ENCODE measurements around the gene CNTNAP5. TPM values are rescaled to one million over a fixed set of nuclear protein-coding genes. Genes with fewer than 3 reads are reported as not detected.

CNTNAP5 gene
- total and polyA plus RNA-seq, 2 of the 13 experiments (the other 11 are each of a cell fraction or from before 2014, with no cell fraction given): not detected

- no peak for FAIRE-seq
These were observed 683.6 kb downstream of the CNTNAP5 start for GRCh38 chr2:124708661-124709060.

More at GRCh38 chr2:124708661-124709060, 683.6 kb downstream of the CNTNAP5 start:
- intact Hi-C loops (cut with micrococcal nuclease; ENCODE audit: unreplicated experiment) (no loop called here), in situ Hi-C loops (cut with HindIII; ENCODE audit: extremely low pct_ligation_motif_present, low pct_unique_long_range_greater_than_20kb) (no loop called here)
- no peaks in the 10 kb centered on the region for H3K4me1 ChIP-seq (ENCODE audit: insufficient read depth, low read length)
- 57% methylated on average over 3 of the region's 3 CpGs for WGBS (ENCODE audit: low lambda C conversion rate)
- no peaks in the 10 kb centered on the region for H3K9me3 ChIP-seq (ENCODE audit: low read length)
- H4K20me1 ChIP-seq (ENCODE audit: insufficient read depth, low read length): no peaks in the 10 kb centered on the region
- H3K36me3 ChIP-seq (replicated peaks in 1 of 2; ENCODE audit: control insufficient read depth in 1 of 2, insufficient read depth in 2 of 2, low read length in 2 of 2): no peaks in the 10 kb centered on the region
- no peaks in the 10 kb centered on the region for H3K79me2 ChIP-seq (ENCODE audit: insufficient read depth, low read length)
- no peak for TF ChIP-seq ZNF770 (CRISPR knock-in tag; IDR thresholded peaks at IDR 0.05)
- TF ChIP-seq, protein P1, sequence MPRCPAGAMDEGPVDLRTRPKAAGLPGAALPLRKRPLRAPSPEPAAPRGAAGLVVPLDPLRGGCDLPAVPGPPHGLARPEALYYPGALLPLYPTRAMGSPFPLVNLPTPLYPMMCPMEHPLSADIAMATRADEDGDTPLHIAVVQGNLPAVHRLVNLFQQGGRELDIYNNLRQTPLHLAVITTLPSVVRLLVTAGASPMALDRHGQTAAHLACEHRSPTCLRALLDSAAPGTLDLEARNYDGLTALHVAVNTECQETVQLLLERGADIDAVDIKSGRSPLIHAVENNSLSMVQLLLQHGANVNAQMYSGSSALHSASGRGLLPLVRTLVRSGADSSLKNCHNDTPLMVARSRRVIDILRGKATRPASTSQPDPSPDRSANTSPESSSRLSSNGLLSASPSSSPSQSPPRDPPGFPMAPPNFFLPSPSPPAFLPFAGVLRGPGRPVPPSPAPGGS (CRISPR knock-in tag; IDR thresholded peaks at IDR 0.05): no peak
- no peak overlapping the region for H3K4me3 ChIP-seq (replicated peaks in 1 of 3; ENCODE audit: insufficient read depth in 1 of 3, low read depth in 2 of 3, low read length in 3 of 3)
- no peaks in the 10 kb centered on the region for H3K27me3 ChIP-seq (ENCODE audit: control insufficient read depth in 1 of 2, insufficient read depth in 2 of 2, low read length in 2 of 2)
- ATAC-seq: no peak
- no peak overlapping the region for H3K27ac ChIP-seq (ENCODE audit: extremely low read length, insufficient read depth, low read length)
- no peak overlapping the region for H2AFZ ChIP-seq (ENCODE audit: low read length)
- ChIA-PET CTCF (ENCODE audit: low intra/inter-chr PET ratio, low total read pairs) (no interaction called here), POLR2A (no interaction called here)
- no peak overlapping the region for H3K4me2 ChIP-seq (ENCODE audit: low read depth, low read length)
- no peak for DNase-seq (ENCODE audit: low spot score)
- H3K9ac ChIP-seq (ENCODE audit: insufficient read depth, low read depth, low read length): no peak overlapping the region
- no TSS peak for BruUV-seq (replicated peaks)
